ENCODE results near the gene SPAG7. TPM values are rescaled to one million over a fixed set of nuclear protein-coding genes. Genes with fewer than 3 reads are reported as not detected.

The SPAG7 gene
- total RNA-seq, 1 experiment from 2014 or later, result 23.1 TPM

GRCh38 chr17:4987767-4988567, 20.4 kb upstream of the SPAG7 start:
- peaks cover 9% of the 10 kb centered on the region for H3K4me1 Mint-ChIP-seq (ENCODE audit: low read depth, unreplicated experiment)
- TSS peak; percentile 59 for BruUV-seq (replicated peaks)
- H3K4me3 ChIP-seq (ENCODE audit: low read depth, low read length), result peak overlapping the region; percentile 60
- no peaks in the 10 kb centered on the region for H3K36me3 ChIP-seq (ENCODE audit: control insufficient read depth, insufficient read depth, low read length)
- peak overlapping the region; percentile 78 for H3K4me3 Mint-ChIP-seq (ENCODE audit: unreplicated experiment)
- no peaks in the 10 kb centered on the region for H3K27me3 Mint-ChIP-seq (ENCODE audit: insufficient read depth, unreplicated experiment)
- intact Hi-C loops (cut with micrococcal nuclease; ENCODE audit: unreplicated experiment), result no loop called here
- ChIA-PET CTCF (interaction anchor here (1.0 to 1.5 kb wide), 2 partner anchors 21 to 79 kb away, joined by 3 to 6 read pairs; partner anchors contain the start of gene SPAG7), POLR2A (no interaction called here)
- TF ChIP-seq CTCF (IDR thresholded peaks at IDR 0.05; ENCODE audit: insufficient read depth in 1 of 2, low read depth in 1 of 2, low read length in 1 of 2, severe bottlenecking in 1 of 2, unreplicated experiment in 1 of 2), result no peak
- H3K27me3 ChIP-seq (replicated peaks; ENCODE audit: control insufficient read depth, insufficient read depth, low read length), result no peaks in the 10 kb centered on the region
- H3K36me3 Mint-ChIP-seq (ENCODE audit: insufficient read depth, unreplicated experiment), result no peaks in the 10 kb centered on the region
- H3K4me1 ChIP-seq, result peaks cover 4% of the 10 kb centered on the region; the same call in 1 of the 2 replicates
- H3K27ac Mint-ChIP-seq (ENCODE audit: unreplicated experiment), result no peak overlapping the region
- H3K9me3 Mint-ChIP-seq (ENCODE audit: unreplicated experiment), result no peaks in the 10 kb centered on the region
- no peaks in the 10 kb centered on the region for H3K9me3 ChIP-seq
- no peak for DNase-seq

GRCh38 chr17:4986951-4987766, 19.5 kb upstream of the SPAG7 start, which contains the start of gene CAMTA2:
CAMTA2 (minus strand) TSS chr17:4987675; CDS start chr17:4986222, 1,453 bp downstream.
- Histone ChIP-seq H3K36me3 (ENCODE audit: control insufficient read depth, insufficient read depth, low read length) (no peaks in the 10 kb centered on the region), H3K4me1 (peaks cover 4% of the 10 kb centered on the region; the same call in 1 of the 2 replicates), H3K27me3 (replicated peaks; ENCODE audit: control insufficient read depth, insufficient read depth, low read length) (no peaks in the 10 kb centered on the region), H3K9me3 (no peaks in the 10 kb centered on the region), H3K4me3 (ENCODE audit: low read depth, low read length) (peak within 1 kb of the TSS; percentile 60)
- intact Hi-C loops (cut with micrococcal nuclease; ENCODE audit: unreplicated experiment), result no loop called here
- Mint-ChIP-seq H3K9me3 (ENCODE audit: unreplicated experiment) (no peaks in the 10 kb centered on the region), H3K36me3 (ENCODE audit: insufficient read depth, unreplicated experiment) (peaks cover 4% of the 10 kb centered on the region), H3K4me3 (ENCODE audit: unreplicated experiment) (peak within 1 kb of the TSS; percentile 78), H3K27ac (ENCODE audit: unreplicated experiment) (peak within 1 kb of the TSS; percentile 73), H3K4me1 (ENCODE audit: low read depth, unreplicated experiment) (peaks cover 9% of the 10 kb centered on the region), H3K27me3 (ENCODE audit: insufficient read depth, unreplicated experiment) (no peaks in the 10 kb centered on the region)
- DNase-seq, result peak; percentile 79 to 82
- CTCF ChIA-PET, result interaction anchor here (1.0 to 1.5 kb wide), 2 partner anchors 20 to 78 kb away, joined by 3 to 6 read pairs; partner anchors contain the start of gene SPAG7
- TSS peak; percentile 34 for BruUV-seq (replicated peaks)
- POLR2A ChIA-PET, result interaction anchor here (1.4 kb wide), 1 partner anchor 20 kb away, joined by 5 read pairs; no protein-coding TSS in a partner anchor
- peak; percentile 41 to 52 for TF ChIP-seq CTCF (IDR thresholded peaks at IDR 0.05; ENCODE audit: insufficient read depth in 1 of 2, low read depth in 1 of 2, low read length in 1 of 2, severe bottlenecking in 1 of 2, unreplicated experiment in 1 of 2)

GRCh38 chr17:4986403-4986802, 18.8 kb upstream of the SPAG7 start:
- Mint-ChIP-seq H3K27ac (ENCODE audit: unreplicated experiment) (peak overlapping the region; percentile 73), H3K4me1 (ENCODE audit: low read depth, unreplicated experiment) (peaks cover 9% of the 10 kb centered on the region), H3K9me3 (ENCODE audit: unreplicated experiment) (no peaks in the 10 kb centered on the region), H3K27me3 (ENCODE audit: insufficient read depth, unreplicated experiment) (no peaks in the 10 kb centered on the region), H3K36me3 (ENCODE audit: insufficient read depth, unreplicated experiment) (peaks cover 12% of the 10 kb centered on the region), H3K4me3 (ENCODE audit: unreplicated experiment) (peak overlapping the region; percentile 78)
- TF ChIP-seq CTCF (IDR thresholded peaks at IDR 0.05; ENCODE audit: insufficient read depth in 1 of 2, low read depth in 1 of 2, low read length in 1 of 2, severe bottlenecking in 1 of 2, unreplicated experiment in 1 of 2), result no peak
- DNase-seq, result no peak
- Histone ChIP-seq H3K9me3 (no peaks in the 10 kb centered on the region), H3K27me3 (replicated peaks; ENCODE audit: control insufficient read depth, insufficient read depth, low read length) (no peaks in the 10 kb centered on the region), H3K36me3 (ENCODE audit: control insufficient read depth, insufficient read depth, low read length) (no peaks in the 10 kb centered on the region), H3K4me3 (ENCODE audit: low read depth, low read length) (peak overlapping the region; percentile 60), H3K4me1 (peaks cover 4% of the 10 kb centered on the region; the same call in 1 of the 2 replicates)
- BruUV-seq (replicated peaks), result no TSS peak
- ChIA-PET POLR2A (interaction anchor here (1.4 kb wide), 1 partner anchor 19 kb away, joined by 5 read pairs; no protein-coding TSS in a partner anchor), CTCF (no interaction called here)
- intact Hi-C loops (cut with micrococcal nuclease; ENCODE audit: unreplicated experiment), result no loop called here

Data from Caco-2 (cell line).